Putamen (tissue), 1 donor: ENCODE data around the gene FTCD.
"Not testable (repeated sequence)": the region's sequence is repeated elsewhere in the genome, so short reads cannot be mapped to it uniquely, and the experiment has no call there.

Experiments used
- DNase-seq: peaks from one replicate; pipeline ENCODE4 v3.0.0-alpha.2; 2016; ENCODE audit warnings: low spot score

FTCD gene

GRCh38 chr21:46155514-46156377 is at the start of gene FTCD:
Gene FTCD, minus strand, starts transcription at chr21:46155579. Its CDS starts 56 bp downstream, at chr21:46155523.
- DNase-seq, result no peak

- DNase-seq, result no peak
These were observed 49.8 kb upstream of the FTCD start for GRCh38 chr21:46205166-46205565.

GRCh38 chr21:46203203-46203600 is 47.8 kb upstream of the FTCD start:
- no peak for DNase-seq

GRCh38 chr21:46202592-46203202 is 47.3 kb upstream of the FTCD start:
- no peak for DNase-seq

GRCh38 chr21:46200877-46201803 is 45.8 kb upstream of the FTCD start:
- DNase-seq, result not testable (repeated sequence)

GRCh38 chr21:46199436-46200373 is 44.3 kb upstream of the FTCD start:
- DNase-seq, result no peak

GRCh38 chr21:46196733-46197132 is 41.4 kb upstream of the FTCD start:
- DNase-seq, result no peak

GRCh38 chr21:46195595-46196195 is 40.3 kb upstream of the FTCD start:
- no peak for DNase-seq

- DNase-seq, result no peak
These were observed 39.3 kb upstream of the FTCD start for GRCh38 chr21:46194374-46195334.

- DNase-seq, result no peak
These were observed 38.5 kb upstream of the FTCD start for GRCh38 chr21:46193829-46194373.

- DNase-seq, result no peak
These were observed 36.6 kb upstream of the FTCD start for GRCh38 chr21:46191686-46192575.

- no peak for DNase-seq
These were observed 35.9 kb upstream of the FTCD start for GRCh38 chr21:46191257-46191685.

GRCh38 chr21:46190491-46191131 is 35.2 kb upstream of the FTCD start:
- no peak for DNase-seq

GRCh38 chr21:46189959-46190490 is 34.6 kb upstream of the FTCD start:
- DNase-seq, result no peak

GRCh38 chr21:46189213-46189958 is 34.0 kb upstream of the FTCD start:
- no peak for DNase-seq
